K562 (cell line): Measurements from ENCODE around the gene NINL. TPM values are rescaled to one million over a fixed set of nuclear protein-coding genes. Genes with fewer than 3 reads are reported as not detected.

Source experiments
- CREB3L1 ChIP-seq: fragments of 450-650 bp; IDR thresholded peaks from 2 replicates; pipeline ENCODE4 v1.6.1; 2014; ENCODE audit warnings: low read depth, mild to moderate bottlenecking, moderate library complexity, borderline replicate concordance
- E2F1 ChIP-seq: sonication (generic); formaldehyde crosslinking; IDR thresholded peaks from 2 replicates; pipeline ENCODE4 v1.8.1; 2023; ENCODE audit warnings: mild to moderate bottlenecking, missing genetic modification reagents, moderate library complexity
- HIVEP1 ChIP-seq: fragments of 250-450 bp; sonication (Bioruptor Pico); IDR thresholded peaks from 2 replicates; pipeline ENCODE4 v1.4.0; 2020; ENCODE audit warnings: mild to moderate bottlenecking
- JUND ChIP-seq, 2 experiments: IDR thresholded peaks; 2 replicates in 1 of 2; 3 replicates in 1 of 2; pipeline ENCODE4 v1.6.1; 2011; ENCODE audit warnings: borderline replicate concordance in 2 of 2, low read depth in 2 of 2, low read length in 2 of 2, improper control_type of control experiment in 1 of 2, missing biosample characterization in 1 of 2, missing genetic modification characterization in 1 of 2, missing genetic modification reagents in 1 of 2
- MYBL2 ChIP-seq, 2 experiments: fragments of 450-650 bp in 1 of 2; sonication (generic) in 1 of 2; formaldehyde crosslinking in 1 of 2; IDR thresholded peaks; 2 replicates each; pipeline versions ENCODE4 v1.6.1 to v1.8.1; 2017 to 2022; ENCODE audit warnings: borderline replicate concordance in 1 of 2, inconsistent platforms in 1 of 2, low read depth in 1 of 2, mild to moderate bottlenecking in 1 of 2, missing genetic modification reagents in 1 of 2, moderate library complexity in 1 of 2
- MYNN ChIP-seq, 2 experiments: sonication (generic); formaldehyde crosslinking in 1 of 2; IDR thresholded peaks; 2 replicates each; pipeline versions ENCODE4 v1.5.0 to v1.6.1; 2016 to 2020; ENCODE audit warnings: antibody characterized with exemption in 1 of 2, missing genetic modification reagents in 1 of 2
- NFIX ChIP-seq: fragments of 250-450 bp; sonication (Bioruptor Pico); IDR thresholded peaks from 2 replicates; pipeline ENCODE4 v1.4.0; 2020; ENCODE audit warnings: low read depth, mild to moderate bottlenecking, moderate library complexity
- PCBP2 ChIP-seq: fragments of 200-400 bp; formaldehyde crosslinking; IDR thresholded peaks from 2 replicates; pipeline ENCODE4 v1.6.1; 2018; ENCODE audit warnings: low read length, low read depth, mild to moderate bottlenecking, moderate library complexity; ENCODE audit not compliant: poor library complexity, severe bottlenecking
- PHB2 ChIP-seq: fragments of 450-650 bp; IDR thresholded peaks from 2 replicates; pipeline ENCODE4 v1.6.1; 2017; ENCODE audit warnings: low read depth
- SAFB ChIP-seq: fragments of 200-400 bp; formaldehyde crosslinking; IDR thresholded peaks from 2 replicates; pipeline ENCODE4 v1.6.1; 2017; ENCODE audit warnings: low read depth, low read length, borderline replicate concordance
- SIN3A ChIP-seq, 2 experiments: fragments of 150-350 bp in 1 of 2; IDR thresholded peaks; 2 replicates each; pipeline ENCODE4 v1.6.1; 2011 to 2016; ENCODE audit warnings: borderline replicate concordance in 2 of 2, low read depth in 2 of 2, low read length in 2 of 2, mild to moderate bottlenecking in 2 of 2, moderate library complexity in 2 of 2; ENCODE audit not compliant: control insufficient read depth in 1 of 2
- SRSF3 ChIP-seq: fragments of 200-400 bp; formaldehyde crosslinking; IDR thresholded peaks from 2 replicates; pipeline ENCODE4 v1.6.1; 2016; ENCODE audit warnings: mild to moderate bottlenecking, low read length, moderate library complexity; ENCODE audit not compliant: insufficient read depth
- U2AF1 ChIP-seq: fragments of 200-400 bp; formaldehyde crosslinking; optimal IDR thresholded peaks from 2 replicates; pipeline ENCODE3; 2017; ENCODE audit warnings: mild to moderate bottlenecking, low read depth, low read length, moderate library complexity
- YBX1 ChIP-seq: fragments of 450-650 bp; IDR thresholded peaks from 2 replicates; pipeline ENCODE4 v1.7.1; 2016; ENCODE audit warnings: mild to moderate bottlenecking
- YY1 ChIP-seq, 3 experiments: IDR thresholded peaks; 2 replicates each; pipeline ENCODE4 v1.6.1; 2011; ENCODE audit warnings: low read length in 2 of 3, mild to moderate bottlenecking in 2 of 3, moderate library complexity in 2 of 3, borderline replicate concordance in 1 of 3, control low read depth in 1 of 3, low read depth in 1 of 3; ENCODE audit not compliant: insufficient read depth in 3 of 3, insufficient replicate concordance in 2 of 3, control insufficient read depth in 1 of 3, insufficient read length in 1 of 3; ENCODE audit errors: extremely low read depth in 1 of 3
- ZNF384 ChIP-seq: IDR thresholded peaks from 2 replicates; pipeline ENCODE4 v1.6.1; 2012; ENCODE audit warnings: low read depth, low read length, improper control_type of control experiment
- ZZZ3 ChIP-seq: fragments of 450-650 bp; IDR thresholded peaks from 2 replicates; pipeline ENCODE4 v1.6.1; 2016; ENCODE audit warnings: antibody characterized with exemption, mild to moderate bottlenecking, moderate library complexity
- polyA plus RNA-seq, 8 experiments: library from polyadenylated mRNA; depleted of rRNA in 4 of 8; stranded (reverse) in 5 of 8; unstranded in 3 of 8; fragments of >200 nt; fragmentation: Nextera tagmentation in 2 of 8; fragmentation: Illumina TruSeq in 1 of 8; extraction: Ambion mirVana in 2 of 8; extraction: Trizol in 1 of 8; gene quantifications; 2 replicates each; pipeline versions ENCODE4 v1.2.1 to v1.2.3, GENCODE V29; 2011 to 2014; ENCODE audit warnings: inconsistent platforms in 1 of 8, missing spikeins in 1 of 8
- total RNA-seq, 7 experiments: library from RNA; depleted of rRNA in 6 of 7; stranded (reverse); fragments of >200 nt in 6 of 7; fragmentation: Illumina TruSeq in 2 of 7; extraction: Trizol in 2 of 7; gene quantifications; 2 replicates each; pipeline versions ENCODE4 v1.2.1 to v1.2.3, GENCODE V29; 2011 to 2021; ENCODE audit warnings: low replicate concordance in 1 of 7
- TF ChIP-seq, protein P1 (sequence below): fragments of 450-650 bp; conservative IDR thresholded peaks from 2 replicates; pipeline ENCODE4 v1.6.1; 2016; ENCODE audit warnings: missing genetic modification characterization, low read depth, mild to moderate bottlenecking, control low read depth, missing compliant biosample characterization
- TF ChIP-seq, protein P2 (sequence below): fragments of 250-450 bp; sonication (Bioruptor Pico); IDR thresholded peaks from 2 replicates; pipeline ENCODE4 v1.9.0; 2021; ENCODE audit warnings: mild to moderate bottlenecking, inconsistent platforms

The NINL gene
- total and polyA plus RNA-seq, 9 of the 15 experiments (the other 6 are each of a cell fraction or from before 2014, with no cell fraction given): 0.03 to 0.22 (median 0.05) TPM; not detected in 5

DNA sequence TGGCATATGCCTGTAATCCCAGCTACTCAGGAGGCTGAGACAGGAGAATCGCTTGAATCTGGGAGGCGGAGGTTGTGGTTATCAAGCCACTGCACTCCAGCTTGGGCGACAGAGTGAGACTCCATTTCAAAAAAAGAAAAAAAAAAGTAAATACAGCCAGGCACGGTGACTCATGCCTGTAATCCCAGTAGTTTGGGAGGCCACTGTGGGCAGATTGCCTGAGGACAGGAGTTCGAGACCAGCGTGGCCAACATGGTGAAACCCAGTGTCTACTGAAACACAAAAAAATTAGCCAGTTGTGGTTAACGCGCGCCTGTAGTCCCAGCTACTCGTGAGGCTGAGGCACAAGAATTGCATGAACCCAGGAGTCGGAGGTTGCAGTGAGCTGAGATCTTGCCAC lies 1.5 kb upstream of the NINL start (continued):
- TF ChIP-seq YBX1 (no peak), MYBL2 (IDR thresholded peaks at IDR 0.05; ENCODE audit: low read depth) (no peak), MYBL2 (CRISPR knock-in tag; IDR thresholded peaks at IDR 0.05; ENCODE audit: borderline replicate concordance) (no peak), CREB3L1 (no peak), NFIX (CRISPR knock-in tag) (no peak), MYNN (IDR thresholded peaks at IDR 0.05) (no peak), MYNN (CRISPR knock-in tag; IDR thresholded peaks at IDR 0.05) (no peak), SIN3A (IDR thresholded peaks at IDR 0.05; ENCODE audit: borderline replicate concordance in 2 of 2, control insufficient read depth in 1 of 2, low read depth in 2 of 2, low read length in 2 of 2) (no peak), U2AF1 (no peak), SRSF3 (no peak), JUND (IDR thresholded peaks at IDR 0.05; ENCODE audit: borderline replicate concordance, low read depth, low read length) (peak; percentile 39; the same call in 1 of the 2 replicates), JUND (tag; IDR thresholded peaks at IDR 0.05; ENCODE audit: borderline replicate concordance, low read depth, low read length) (no peak; the same call in 2 of the 3 replicates), HIVEP1 (CRISPR knock-in tag) (no peak), ZZZ3 (no peak), ZNF384 (peak; percentile 61), SAFB (no peak), PCBP2 (no peak), PHB2 (no peak), YY1 (IDR thresholded peaks at IDR 0.05; ENCODE audit: borderline replicate concordance in 1 of 3, control insufficient read depth in 1 of 3, extremely low read depth in 1 of 3, insufficient read depth in 3 of 3, insufficient read length in 1 of 3, insufficient replicate concordance in 2 of 3, low read depth in 1 of 3, low read length in 2 of 3) (no peak), E2F1 (CRISPR knock-in tag) (no peak)
- TF ChIP-seq, protein P1, sequence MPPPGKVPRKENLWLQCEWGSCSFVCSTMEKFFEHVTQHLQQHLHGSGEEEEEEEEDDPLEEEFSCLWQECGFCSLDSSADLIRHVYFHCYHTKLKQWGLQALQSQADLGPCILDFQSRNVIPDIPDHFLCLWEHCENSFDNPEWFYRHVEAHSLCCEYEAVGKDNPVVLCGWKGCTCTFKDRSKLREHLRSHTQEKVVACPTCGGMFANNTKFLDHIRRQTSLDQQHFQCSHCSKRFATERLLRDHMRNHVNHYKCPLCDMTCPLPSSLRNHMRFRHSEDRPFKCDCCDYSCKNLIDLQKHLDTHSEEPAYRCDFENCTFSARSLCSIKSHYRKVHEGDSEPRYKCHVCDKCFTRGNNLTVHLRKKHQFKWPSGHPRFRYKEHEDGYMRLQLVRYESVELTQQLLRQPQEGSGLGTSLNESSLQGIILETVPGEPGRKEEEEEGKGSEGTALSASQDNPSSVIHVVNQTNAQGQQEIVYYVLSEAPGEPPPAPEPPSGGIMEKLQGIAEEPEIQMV (tag): no peak
- TF ChIP-seq, protein P2, sequence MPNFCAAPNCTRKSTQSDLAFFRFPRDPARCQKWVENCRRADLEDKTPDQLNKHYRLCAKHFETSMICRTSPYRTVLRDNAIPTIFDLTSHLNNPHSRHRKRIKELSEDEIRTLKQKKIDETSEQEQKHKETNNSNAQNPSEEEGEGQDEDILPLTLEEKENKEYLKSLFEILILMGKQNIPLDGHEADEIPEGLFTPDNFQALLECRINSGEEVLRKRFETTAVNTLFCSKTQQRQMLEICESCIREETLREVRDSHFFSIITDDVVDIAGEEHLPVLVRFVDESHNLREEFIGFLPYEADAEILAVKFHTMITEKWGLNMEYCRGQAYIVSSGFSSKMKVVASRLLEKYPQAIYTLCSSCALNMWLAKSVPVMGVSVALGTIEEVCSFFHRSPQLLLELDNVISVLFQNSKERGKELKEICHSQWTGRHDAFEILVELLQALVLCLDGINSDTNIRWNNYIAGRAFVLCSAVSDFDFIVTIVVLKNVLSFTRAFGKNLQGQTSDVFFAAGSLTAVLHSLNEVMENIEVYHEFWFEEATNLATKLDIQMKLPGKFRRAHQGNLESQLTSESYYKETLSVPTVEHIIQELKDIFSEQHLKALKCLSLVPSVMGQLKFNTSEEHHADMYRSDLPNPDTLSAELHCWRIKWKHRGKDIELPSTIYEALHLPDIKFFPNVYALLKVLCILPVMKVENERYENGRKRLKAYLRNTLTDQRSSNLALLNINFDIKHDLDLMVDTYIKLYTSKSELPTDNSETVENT (CRISPR knock-in tag): no peak
- TF ChIP-seq, all 486 proteins: peak for 4
